Activated naive CD8-positive, alpha-beta T cell treated with anti-CD3 and anti-CD28 coated beads, Interleukin-2, amount 50 U/mL, for 16 hours (primary cell): ENCODE measurements around the gene SPC24.

ENCODE experiments used
- DNase-seq: peaks from one replicate; pipeline ENCODE4 v3.0.0-alpha.2; 2020; ENCODE audit warnings: low read depth, low spot score

The SPC24 gene, protein sequence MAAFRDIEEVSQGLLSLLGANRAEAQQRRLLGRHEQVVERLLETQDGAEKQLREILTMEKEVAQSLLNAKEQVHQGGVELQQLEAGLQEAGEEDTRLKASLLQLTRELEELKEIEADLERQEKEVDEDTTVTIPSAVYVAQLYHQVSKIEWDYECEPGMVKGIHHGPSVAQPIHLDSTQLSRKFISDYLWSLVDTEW

DNA sequence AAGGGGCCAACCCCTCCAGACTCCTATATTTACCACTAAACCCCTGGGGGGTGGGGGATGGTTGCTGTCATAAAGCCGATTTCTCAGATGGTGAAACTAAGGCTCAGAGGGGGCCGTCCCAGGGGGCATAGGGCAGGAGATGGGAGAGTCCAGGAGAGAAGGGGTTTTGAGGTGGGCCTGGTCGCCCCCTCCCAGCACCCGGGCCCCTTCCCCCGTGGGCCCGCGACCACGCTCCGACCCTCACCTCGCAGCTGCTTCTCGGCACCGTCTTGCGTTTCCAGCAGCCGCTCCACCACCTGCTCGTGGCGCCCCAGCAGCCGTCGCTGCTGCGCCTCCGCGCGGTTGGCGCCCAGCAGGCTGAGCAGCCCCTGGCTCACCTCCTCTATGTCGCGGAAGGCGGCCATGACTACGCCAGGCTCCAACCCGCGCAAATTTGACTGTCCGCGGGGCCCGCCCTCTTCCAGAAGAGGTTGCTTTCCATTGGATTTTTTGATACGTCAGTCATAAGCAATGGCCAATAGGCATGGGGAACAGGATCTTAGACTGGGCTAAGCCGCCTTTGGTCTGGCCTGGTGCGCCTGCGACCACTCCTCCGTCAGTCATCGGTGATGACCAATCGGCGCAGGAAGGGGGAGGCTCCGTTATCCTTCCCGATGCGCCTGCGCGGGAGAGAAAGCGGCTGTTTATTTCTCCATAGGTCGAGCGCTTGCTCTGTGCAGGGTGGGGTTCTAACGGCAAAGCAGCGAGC lies at the start of gene SPC24:
SPC24 (minus strand) TSS at position 410 of the 748 bp plus-strand sequence; CDS start at position 404, 6 bp downstream.
- peak; percentile 79 for DNase-seq

DNA sequence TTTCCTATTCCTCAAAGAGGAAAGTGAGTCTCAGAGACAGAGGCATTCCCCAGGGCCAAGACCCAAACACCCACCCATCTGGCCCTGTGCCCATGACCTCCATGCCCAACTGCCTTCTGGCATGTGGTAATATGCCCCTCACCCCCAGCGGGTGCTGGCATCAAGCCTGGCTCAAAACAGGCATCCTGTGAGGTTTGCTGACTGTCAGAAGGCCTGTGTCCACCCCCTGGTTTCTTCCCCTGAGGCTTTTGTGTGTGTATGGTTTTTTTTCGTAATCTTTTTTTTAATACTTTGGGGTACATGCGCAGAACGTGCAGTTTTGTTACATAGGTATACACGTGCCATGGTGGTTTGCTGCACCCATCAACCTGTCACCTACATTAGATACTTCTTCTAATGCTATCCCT lies 49.4 kb upstream of the SPC24 start:
- DNase-seq, result no peak

DNA sequence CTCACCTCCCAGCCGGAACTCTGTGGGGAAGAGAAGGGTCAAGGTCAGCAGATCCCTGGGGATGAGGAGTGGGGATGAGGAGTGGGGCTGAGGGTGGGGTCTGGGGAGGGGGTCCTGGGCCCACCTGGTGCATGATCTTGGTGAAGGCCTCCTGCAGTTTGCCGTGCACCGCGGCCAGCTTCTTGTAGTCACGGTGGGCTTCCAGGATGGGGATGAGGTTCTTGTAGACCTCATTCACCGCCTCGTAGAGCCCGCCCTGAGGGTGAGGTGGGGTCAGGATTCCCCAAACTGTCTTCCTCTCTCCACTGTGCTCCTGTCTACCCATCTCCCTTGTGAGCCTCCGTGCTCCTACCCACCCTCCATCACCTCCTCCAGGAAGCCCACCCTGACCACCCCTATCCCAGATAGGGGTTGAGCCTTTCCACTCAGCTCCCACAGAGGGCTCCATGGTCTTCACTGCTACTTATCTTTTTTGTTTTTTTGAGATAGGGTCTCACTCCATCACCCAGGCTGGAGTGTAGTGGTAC lies 48.6 kb upstream of the SPC24 start:
- DNase-seq, result no peak

DNA sequence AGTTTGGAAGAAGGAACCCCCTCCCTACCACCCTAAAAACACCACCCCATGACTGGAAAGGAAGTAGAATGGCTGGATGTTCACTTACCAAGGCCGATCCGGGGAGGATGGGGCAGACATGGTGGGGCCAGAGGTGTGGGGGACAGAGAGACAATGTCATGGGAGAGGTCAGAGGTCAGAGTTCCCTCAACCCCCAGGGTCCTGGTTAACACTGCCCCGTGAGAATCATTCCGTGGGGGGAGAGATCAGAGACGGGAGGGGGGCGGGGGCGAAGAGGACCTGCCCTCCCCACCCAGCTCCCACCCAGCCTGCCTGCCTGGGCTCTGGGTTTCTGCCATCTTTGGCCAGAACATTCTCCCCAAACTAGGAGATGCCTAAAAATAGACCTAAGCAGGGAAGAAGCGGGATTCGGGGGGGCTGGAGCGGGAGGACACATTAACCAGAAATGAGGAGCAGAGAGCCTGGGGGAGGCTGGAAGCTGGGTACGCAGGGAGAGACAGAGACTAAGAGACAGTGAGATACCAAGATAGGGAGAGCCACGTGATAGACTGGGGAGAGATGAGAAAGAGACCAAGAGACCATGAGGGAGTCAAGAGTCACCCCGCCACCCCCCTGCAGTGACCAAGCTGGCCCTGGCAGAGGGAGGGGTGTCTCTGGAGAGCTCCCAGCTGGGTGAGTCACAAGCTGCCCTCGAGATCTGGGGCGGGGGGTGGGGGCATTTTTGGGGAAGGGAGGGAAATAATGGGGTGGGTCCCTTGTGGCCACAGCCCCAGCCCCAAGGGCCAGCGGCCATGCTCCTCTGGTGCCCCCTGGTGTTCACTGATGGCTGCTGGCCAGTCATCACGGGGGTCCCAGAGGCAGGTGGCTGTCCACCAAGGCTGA lies 47.9 kb upstream of the SPC24 start:
- no peak for DNase-seq

DNA sequence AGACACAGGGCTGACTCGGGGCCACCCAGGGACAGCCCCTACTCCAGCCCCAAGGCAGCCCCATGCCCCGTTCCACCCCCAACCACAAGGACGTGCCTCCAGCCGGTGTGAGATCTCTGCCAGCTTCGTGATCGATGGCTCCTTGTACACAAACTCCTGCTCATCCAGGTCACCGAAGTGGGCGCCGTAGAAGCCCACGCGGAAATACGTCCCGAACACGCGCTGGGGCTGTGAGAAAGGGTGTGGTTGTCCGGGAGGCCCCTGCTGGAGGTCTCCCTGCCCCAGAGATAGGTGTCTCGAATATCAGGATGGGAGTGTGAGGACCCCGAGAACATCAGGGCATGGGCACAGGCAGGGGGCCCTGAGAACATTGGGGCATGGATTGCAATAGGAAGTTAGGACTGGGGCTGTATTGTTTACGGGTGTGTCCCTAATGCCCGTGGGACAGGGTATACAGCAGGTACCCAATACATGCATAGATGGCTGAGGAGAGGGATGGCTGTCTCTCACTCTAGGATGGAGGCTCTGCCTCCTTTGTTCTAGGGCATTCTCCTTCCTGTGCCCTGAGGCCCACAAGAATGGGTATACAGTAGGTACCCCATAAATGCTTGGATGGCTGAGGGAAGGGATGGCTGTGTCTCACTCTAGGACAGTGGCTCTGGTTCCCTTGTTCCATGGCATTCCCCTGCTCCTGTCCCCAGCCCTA lies 47.1 kb upstream of the SPC24 start:
- DNase-seq, result no peak

DNA sequence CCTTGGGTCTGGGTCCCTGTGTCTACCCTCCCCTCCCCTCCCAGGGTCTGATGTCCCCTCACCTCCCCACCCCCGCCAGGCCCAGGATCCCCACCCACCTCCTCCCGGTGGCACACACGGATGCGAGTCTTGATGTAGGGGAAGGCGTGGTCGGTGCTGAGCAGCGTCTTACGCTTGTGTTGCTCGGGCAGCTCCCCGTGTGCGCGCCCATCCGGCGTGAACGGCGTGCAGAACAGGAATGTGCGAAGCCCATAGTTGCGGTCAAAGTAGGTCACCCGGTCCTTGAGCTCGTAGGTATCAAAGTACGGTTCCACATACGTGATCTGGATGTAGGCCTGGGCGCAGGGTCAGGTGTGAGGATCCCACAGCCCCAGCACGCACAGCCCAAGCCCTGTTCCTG lies 46.2 kb upstream of the SPC24 start:
- DNase-seq, result no peak

DNA sequence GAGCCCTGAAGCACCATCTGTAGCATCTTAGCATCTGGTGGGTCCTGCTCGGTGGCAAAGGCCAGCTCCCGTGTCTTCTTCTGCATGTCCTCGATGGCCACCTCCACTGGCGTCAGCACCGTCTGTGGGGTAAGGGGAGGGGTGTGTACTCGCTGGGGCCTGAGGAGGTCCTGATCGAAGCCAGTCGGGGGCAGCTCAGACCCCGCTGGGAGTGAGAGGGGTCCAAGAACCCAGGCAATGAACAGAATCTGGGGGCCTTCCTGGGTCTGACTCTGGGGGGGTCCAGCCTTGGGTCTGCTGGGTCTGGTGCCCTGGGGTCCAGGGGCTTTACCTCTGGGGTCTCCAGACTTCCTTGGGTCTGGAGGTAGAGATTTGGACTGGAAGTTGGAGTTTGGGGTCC lies 45.3 kb upstream of the SPC24 start:
- DNase-seq, result no peak

DNA sequence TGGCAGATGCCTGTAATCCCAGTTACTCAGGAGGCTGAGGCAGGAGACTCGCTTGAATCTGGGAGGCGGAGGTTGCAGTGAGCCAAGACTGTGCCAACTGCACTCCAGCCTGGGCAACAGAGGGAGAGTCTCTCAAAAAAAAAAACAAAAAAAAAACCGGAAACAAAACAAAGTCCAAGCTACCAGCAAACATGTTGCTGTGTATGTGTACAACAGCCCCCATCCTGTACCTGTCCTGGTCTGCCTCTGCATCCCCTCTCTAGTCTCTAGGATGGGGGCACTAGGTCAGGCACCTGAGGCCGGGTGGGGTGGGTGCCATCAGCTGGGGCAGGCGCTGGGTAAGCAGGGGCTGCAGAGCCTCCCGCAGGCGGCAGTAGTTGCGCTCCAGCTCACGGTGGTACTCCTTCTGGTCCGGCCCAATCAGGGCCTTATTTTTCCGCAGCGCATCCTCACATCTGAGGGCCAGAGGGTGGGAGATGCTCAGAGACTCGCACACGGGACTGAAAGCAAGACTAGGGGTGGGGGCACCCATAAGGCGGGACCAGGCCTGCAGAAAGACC lies 44.5 kb upstream of the SPC24 start:
- no peak for DNase-seq

DNA sequence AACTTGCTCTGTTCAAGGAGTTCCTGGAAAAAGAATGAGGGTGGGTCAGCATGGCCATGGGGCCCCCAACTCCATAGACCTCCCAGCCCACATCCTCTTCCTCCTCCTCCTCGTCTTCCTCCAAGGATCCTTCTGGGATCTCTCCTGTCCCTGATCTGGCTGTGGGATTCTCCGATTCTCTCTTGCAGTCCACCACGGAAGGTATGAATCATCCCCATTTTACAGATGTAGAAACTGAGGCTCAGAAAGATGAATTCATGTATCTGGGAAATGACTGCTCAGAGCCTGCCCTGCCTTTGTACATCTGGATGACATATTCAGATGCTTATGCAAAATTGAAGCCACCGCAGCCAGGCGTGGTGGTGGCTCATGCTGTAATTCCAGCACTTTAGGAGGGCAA lies 43.9 kb upstream of the SPC24 start:
- DNase-seq, result no peak

DNA sequence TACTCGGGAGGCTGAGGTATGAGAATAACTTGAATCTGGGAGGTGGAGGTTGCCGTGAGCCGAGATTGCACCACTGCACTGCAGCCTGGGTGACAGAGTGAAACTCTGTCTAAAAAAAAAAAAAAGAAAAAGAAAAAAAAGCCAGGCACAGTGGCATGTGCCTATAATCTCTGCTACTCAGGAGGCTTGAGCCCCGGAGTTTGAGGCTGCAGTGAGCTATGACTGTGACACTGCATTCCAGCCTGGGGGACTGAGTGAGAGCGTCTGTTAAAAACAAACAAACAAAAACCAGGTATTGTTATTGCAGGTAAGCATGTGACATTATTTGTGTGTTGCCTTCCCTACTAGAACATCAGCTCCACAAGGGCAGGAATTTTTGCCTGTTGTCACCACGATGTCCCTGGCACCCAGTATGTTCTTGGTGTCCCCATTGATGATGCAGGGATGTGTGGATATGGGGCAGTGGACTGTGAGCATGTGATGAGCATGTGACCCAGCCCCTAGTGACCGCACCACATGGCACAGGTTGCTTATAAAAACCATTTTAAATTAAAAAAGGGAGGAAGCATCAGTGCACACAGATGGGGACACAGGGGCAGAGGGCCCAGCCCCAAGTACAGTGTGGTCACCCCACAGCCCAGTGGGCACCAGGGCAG lies 43.3 kb upstream of the SPC24 start:
- no peak for DNase-seq

DNA sequence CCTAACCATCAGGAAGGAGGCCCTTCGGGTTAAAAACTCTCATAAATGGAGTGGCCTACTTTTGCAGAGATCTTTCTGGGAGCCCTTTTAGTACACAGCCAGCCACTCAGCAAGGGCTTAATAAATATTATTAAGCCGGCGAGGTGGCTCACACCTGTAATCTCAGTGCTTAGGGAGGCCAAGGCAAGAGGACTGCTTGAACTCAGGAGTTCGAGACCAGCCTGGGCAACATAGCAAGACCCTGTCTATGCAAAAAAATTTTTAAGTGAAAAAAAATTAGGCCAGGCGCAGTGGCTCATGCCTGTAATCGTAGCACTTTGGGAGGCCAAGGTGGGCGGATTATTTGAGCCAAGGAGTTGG lies 42.6 kb upstream of the SPC24 start:
- DNase-seq, result no peak

DNA sequence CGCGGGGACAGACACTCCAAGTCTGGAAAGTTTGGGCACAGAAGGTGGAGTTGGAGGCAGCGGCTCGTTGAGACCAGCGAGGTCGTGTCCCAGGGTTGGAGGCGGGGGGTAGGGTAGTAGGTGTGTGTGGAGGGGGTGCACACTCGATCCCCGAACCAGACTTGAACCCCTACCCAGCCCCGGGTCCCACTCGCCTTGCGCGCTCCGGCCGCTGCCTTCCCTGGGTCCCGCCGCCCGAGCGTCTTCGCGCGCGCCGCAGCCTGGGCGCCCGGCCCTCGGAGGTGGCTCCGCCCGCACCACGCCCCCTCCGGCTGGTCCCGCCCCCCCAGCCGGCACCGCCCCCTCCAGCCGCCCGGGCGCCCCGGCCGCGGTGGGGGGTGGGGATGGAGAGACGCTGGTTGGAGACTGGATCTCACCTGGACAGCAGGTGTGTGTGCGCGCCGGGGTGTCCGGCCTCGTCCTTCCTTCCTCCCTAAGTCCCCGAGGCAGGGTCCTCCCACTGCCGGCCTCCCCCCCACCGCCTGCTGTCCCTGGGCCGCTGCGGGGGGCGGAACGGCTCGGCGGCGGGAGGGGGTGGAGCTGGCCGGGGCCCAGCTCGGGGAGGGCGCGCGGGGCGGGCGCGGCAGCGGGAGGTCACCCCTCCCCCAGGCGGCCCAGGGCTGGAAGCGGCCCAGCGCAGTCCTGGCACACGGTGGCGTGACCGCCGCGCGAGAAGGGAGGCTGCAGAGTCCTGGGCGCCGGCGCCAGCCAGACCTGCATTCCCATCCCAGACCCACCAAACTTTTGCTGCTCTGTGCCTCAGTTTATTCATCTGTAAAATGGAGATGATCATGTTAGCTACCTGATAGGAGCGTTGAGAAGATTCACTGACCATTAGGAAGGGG lies 42.0 kb upstream of the SPC24 start, which contains the start of gene KANK2:
KANK2 (minus strand) TSS at position 255 of the 884 bp plus-strand sequence. CDS start 3,034 bp downstream, outside the sequence.
- DNase-seq, result peak; percentile 37

DNA sequence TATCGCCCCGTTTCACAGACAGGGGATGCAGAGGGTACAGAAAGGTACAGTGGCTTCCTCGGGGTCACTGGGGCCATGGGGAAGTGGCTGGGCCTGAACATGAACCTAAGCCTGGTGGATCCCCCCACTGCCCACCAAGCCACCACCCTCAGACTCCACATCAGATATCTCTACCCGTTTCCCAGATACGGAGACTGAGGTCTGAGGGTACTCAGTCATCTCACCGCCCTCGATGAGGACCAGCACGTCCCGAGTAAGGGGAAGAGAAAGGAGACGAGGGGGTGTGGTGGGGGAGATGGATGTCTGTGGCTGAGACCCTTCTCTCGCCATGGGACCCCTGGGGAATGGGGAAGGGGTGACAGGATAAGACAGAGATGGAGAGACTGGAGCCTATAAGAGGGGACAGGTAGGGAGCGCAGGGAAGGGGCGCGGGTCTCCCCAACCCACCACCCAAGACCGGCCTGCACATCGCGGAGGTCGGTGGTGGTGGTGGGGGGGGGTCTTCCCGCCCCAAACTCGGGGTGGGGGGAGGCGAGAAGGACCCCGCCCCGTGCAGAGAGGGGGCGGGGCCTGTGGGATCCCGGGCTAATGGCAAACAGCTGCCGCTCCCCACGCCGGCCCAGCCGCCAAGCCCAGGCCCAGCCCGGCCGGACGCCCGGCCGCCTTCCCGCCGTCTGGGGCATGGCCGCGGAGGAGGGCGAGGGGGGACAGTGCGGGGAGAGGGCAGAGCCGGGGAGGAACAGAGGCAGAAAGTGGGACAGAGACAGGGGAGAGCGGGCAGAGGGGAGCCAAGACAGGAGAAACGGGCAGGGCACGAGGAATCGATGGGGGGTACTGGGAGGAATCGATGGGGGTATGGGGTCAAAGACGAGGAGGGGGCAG lies 41.1 kb upstream of the SPC24 start:
- DNase-seq, result no peak

DNA sequence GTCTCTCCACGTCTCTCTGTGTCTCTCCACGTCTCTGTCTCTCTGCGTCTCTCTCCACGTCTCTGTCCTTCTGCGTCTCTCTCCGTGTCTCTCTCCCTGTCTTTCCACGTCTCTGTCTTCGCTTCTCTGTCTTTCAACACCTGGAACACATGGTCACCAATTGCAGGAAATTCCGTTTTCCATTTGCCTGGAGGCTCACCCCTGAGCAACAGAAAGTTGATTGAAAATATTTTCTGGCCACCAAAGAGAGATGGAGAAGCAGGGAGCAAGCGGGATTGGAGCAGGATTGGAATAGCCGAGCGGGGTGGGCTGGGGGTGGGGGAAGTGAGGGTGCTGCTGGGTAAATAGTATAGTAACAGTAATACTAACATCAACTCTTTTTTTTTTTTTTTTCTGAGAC lies 40.1 kb upstream of the SPC24 start:
- DNase-seq, result no peak

DNA sequence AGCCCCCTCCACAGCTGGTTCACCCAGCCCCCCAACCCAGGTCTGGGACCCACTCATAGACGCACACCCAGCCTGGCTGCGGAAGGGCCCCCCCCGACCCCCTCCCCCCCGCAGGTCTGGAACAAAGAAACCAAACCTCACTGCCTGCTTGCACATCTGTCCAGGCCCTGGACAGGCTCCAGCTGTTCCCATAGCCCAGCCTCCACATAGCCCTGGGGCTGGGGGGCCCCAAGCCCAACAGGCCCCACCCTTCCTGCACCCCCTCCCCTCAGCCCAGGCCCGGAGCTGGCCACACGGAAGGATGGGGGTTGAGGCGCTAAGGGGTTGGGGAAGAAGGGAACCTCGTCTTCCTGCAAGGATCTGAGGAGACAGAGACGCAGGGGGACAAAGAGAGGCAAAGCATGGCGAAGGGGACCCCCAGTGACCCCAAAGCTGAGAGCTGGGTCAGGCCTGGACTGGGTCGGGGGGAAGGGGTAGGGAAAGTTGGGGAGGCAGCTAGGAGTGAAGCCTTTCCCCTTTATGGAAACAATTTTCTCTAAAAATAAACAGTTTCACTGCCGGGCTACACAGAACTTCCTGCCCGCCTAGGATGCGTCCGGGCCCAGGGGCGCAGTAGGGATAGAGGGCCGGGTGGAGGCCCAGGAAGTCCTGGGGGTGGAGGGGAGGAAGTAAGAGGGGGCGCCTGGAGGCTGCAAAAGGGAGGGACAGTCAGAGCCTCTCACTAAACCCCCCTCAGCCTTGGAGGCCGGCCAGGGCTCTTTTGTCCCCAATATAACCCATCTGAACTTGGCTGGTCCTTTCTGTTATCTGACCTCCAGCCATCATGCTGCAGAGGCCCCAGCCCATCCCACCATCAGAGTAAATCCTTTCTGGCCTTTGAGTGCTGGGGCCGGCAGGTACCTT lies 39.3 kb upstream of the SPC24 start:
- no peak for DNase-seq

DNA sequence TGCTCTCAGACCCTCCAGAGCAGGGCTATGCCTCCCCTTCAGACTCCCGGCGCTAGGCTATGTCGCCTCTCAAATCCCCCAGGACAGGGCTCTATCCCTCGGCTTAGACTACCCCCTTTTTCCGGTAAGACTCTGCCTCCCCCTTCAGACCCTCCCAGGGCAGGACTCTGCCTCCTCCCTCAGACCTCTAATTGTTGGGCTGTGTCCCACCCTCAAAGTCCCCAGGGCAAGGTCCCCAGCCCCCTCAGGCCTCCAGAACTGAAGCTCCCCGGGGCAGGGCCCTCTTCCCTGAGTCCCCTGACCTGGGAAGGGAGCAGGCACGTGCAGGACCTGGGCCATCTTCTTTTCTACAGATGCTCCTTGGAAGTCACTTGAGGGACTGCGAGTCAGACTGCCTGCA lies 38.6 kb upstream of the SPC24 start:
- no peak for DNase-seq
